Activated CD4-positive, alpha-beta T cell treated with anti-CD3 and anti-CD28 coated beads, Interleukin-2, Interleukin-6, amounts not matched to agents 100 ng/mL and 50 ng/mL, durations not matched to agents 16 hours and 8 hours (primary cell): Measurements from ENCODE around the gene SHISA6.
A peak's percentile ranks its signal among the peaks of the same experiment; 100 is the strongest.

Experiments used
- DNase-seq: peaks from one replicate; pipeline ENCODE4 v3.0.0-alpha.2; 2020

The SHISA6 gene

DNA sequence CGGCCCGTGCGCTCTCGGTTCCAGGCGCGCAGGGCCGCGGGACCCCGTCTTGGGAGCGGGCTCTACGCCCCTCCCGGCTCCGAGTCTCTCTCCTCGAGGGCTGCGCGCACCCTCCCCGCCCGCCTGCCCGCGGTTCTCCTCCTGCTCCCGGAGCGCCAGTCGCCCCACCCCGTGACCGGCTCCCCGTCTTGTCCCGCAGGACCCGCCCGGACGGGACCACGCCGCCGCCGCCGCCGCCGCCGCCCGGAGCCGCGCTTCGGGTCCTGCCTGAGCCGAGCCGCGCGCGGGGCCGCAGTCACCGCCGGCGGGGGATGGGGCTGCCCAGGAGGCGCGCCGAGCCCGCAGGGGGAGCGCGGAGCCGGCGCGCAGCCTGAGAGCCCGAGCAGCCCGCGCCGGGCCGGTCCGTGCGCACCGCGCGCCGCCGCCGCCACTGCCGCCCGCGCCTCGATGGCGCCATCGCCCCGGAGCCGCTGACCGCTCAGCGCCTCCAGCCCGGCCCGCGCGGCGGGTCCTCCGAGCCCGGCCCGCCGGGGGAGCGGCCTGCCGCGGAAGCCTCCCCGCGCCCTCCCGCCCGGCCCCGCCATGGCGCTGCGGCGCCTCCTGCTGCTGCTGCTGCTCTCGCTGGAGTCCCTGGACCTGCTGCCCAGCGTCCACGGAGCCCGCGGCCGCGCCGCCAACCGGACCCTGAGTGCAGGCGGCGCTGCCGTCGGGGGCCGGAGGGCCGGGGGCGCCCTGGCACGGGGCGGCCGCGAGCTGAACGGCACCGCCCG lies at the start of gene SHISA6:
SHISA6 (plus strand) TSS at position 373 of the 770 bp plus-strand sequence.
- no peak for DNase-seq

DNA sequence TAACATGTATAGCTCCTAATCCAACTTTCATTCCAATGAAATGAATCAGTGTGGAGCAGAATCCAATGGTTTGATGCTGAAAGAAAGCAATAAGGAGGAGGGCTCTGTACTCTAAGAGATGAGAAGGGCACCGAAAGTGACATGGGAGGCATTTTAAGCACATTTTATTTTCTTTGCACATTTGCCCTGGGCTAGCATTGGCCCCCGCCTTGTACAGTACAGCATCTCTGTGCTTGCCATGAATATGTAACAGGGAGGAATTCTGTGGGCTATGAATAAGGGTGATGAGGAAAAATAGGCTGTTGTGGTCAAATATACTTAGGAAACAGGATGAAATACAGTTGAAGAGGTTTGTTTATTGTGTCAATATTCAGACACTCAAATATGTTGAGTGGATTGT lies 45.2 kb upstream of the SHISA6 start:
- no peak for DNase-seq

GRCh38 chr17:11204991-11205390 lies 36.0 kb upstream of the SHISA6 start:
- DNase-seq: no peak

DNA sequence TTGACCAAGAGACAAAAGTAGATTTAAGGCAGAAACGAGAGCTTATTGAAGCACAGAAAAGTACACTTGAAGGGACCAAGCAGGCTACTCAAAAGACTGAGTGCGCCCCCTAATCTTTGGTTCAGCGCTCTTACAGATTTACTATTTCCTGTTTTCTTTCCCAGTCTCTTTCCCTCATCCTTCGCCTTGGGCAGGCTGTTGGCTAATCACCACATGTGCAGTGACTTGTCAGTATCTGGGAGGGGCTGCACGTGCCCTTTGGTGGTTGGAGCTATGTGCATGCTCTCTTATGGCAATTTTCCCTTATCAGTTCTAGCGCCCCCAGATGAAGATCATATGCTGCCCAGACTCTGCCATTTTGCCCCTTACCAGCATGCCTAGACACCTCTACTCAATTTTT lies 35.4 kb upstream of the SHISA6 start:
- DNase-seq: no peak

DNA sequence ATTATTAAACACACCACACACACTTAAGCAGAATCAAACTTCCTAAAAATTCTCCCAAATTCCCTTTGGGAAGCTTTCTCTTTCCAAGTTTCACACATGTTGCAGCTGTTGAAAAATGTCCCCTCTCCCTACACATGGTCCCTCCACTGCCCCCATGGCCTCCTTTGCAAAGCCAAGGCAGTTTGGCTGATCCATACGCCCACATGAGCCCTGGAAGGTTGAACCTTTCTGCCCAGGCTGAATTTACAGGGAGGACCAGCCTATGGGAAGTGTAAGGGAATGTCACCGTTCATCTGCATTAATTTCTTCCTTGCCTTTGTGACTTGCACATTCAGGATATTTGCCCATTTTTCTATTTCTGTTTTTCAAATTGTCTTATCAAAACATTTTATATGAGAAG lies 31.1 kb upstream of the SHISA6 start:
- no peak for DNase-seq

- no peak for DNase-seq
Observed at GRCh38 chr17:11212792-11213191, 28.2 kb upstream of the SHISA6 start.

GRCh38 chr17:11216976-11217375 lies 24.0 kb upstream of the SHISA6 start:
- no peak for DNase-seq

DNA sequence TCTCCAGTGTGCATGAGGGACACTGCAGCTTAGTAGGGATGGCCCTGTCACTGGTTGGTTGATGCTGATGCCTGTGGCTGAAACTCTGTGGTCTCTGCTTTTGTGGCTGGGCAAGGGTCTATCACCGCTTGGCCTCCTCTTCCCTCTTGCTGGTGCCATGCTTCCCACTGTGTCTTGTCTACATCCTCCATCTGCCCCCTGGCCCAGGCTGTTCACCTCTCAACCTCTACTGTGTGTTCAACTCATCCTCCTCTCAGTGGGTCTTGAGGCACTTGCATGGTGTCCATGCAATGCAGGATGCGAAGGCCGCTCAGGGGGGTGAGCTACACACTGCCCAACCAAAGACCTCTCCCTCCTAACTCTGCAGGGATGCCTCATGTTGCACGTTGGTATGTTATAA lies 19.8 kb upstream of the SHISA6 start:
- no peak for DNase-seq

- DNase-seq: no peak
Observed at GRCh38 chr17:11221721-11222120, 19.3 kb upstream of the SHISA6 start.

GRCh38 chr17:11238705-11239104 lies 2.3 kb upstream of the SHISA6 start:
- DNase-seq: no peak

GRCh38 chr17:11239379-11239970 lies 1.5 kb upstream of the SHISA6 start:
- DNase-seq: no peak

- DNase-seq: no peak
Observed at GRCh38 chr17:11240041-11240840, 772 bp upstream of the SHISA6 start.

- DNase-seq: no peak
Observed at GRCh38 chr17:11241611-11242226, 706 bp downstream of the SHISA6 start.

DNA sequence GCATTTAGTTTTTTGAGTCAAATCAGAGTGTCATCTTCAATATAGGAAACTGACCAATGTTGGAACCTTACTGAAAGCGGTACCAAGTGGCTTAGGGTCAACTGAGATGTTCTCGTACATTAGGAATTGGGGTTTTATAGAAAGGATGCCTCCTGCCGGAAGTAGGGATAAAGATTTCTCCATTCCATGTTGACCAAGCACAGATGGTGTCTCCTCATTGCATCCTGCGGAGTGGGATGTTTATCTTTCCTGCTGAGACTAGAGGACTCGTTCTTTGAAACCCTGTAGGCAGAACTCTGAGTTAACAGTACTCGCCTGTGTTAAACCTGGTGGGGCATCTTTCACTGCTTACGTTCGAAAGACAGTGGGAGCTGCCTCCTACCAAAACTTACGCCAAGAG lies 1.4 kb downstream of the SHISA6 start:
- no peak for DNase-seq

DNA sequence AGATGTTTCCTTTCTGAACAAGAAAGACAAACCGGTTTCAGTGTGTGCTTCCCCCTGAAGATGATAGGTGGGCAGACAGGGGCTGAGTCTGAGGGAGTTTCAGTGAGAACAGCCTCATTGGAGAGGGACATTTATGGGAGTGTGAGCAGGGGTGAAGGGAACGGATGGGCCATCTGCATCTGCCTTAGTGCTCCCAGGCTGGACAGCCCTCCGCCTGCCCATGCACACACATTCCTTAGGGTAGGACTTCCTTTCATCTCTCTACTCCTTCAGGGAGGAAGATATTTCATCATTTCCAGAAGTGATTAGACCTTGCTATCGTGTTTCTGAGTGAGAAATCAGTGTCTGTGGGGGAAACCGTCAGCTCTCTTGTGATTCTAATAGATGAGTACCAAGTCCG lies 3.8 kb downstream of the SHISA6 start:
- no peak for DNase-seq

- no peak for DNase-seq
Observed at GRCh38 chr17:11245187-11245586, 4.2 kb downstream of the SHISA6 start.

DNA sequence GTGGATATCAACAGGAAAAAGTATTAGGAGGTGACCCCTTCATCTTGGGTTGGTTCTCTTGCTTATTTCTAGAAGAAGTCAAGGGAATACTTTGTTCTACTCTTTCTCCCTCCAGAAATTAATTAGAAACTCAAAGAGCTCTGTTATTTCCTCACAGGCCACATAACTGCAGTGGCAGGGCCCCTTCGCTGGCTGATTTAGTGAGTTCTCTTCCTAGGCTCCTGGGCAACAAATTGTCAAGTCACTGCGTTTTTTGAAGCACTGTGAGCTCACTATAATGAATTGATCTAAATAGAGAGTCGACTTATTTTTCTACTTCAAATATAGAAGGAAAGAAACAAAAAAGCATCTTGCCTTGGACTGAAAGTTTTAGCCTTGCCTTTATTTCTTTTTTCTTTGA lies 4.8 kb downstream of the SHISA6 start:
- no peak for DNase-seq

- no peak for DNase-seq
Observed at GRCh38 chr17:11250161-11250560, 9.1 kb downstream of the SHISA6 start.

GRCh38 chr17:11251561-11252107 lies 10.6 kb downstream of the SHISA6 start:
- no peak for DNase-seq

DNA sequence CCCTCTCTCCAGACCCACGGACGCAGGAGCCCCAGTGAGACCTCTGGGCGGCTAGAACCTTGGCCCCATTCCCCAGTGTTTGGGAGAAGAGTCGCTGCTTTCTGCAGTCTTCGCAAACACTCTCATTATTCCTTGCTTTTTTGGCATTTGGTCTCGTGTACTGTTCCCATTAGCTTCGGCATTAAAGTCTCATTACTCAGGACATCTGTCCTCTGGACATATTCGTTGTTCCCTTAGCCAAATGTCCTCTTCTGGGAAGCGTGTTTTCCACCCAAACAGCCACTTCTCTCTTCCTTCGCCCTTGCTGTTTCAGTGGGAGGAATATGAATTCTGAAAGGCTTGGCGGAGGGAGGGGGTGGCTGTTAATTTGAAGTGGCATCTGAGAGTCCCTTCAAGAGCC lies 11.1 kb downstream of the SHISA6 start:
- no peak for DNase-seq

DNA sequence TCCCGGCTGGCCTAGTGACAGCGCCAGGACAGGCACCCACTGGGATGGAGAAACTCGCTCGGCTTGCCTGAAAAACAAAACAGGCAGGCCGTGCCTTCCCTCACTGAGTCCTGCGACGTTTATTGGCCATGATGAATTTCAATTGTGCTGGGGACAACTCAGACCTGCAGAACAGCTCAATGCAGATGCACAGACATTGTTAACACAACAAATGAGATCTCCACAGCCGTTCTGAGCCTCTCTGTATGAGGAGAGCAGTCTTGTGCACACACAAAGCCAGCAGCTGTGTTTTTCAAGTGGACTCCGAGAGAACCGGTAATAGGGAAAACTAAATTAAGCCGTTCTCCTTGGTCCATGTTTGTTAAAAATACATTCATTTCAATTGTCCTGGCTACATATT lies 15.9 kb downstream of the SHISA6 start:
- DNase-seq: no peak

DNA sequence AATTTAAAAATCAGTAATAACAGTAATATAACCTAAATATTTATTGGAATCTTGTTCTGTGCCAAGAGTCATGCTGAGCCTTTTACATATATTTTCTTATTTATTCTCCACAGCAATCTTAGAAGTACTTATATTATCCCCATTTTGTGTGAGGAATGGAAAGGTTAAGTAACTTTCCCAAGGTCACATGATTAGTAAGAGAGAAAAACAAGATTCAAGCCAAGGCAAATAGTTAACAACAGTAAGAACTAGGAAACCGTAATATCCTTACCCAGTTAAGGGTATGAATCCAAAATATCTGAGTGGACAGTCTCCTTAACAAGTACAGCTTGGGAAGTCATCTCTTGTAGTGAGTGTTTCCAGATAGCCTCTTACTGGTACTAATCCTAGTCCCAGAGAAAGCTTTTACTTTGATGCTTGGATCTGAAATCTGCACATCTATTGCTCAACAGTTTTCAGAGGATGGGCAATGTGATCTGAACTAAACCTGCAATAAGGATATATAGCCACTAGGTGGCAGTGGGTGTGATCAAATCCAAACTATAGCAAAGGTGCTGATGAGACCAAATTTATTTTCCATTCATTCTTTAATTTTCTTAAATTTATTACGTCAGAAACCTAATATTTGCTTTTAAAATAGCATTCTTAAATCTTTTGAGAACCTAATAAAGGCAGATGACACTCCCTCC lies 23.3 kb downstream of the SHISA6 start:
- DNase-seq: peak; percentile 26
